Dermis microvascular lymphatic vessel endothelial cell (primary cell): Measurements from ENCODE around the gene COL8A2. TPM values are rescaled to one million over a fixed set of nuclear protein-coding genes. Genes with fewer than 3 reads are reported as not detected.

ENCODE experiments used
- DNase-seq, 2 donors: peaks; one replicate each; pipeline versions ENCODE4 v3.0.0 to v3.0.0-alpha.2; 2010; ENCODE audit warnings: low read depth in 2 of 2
- total RNA-seq: library from RNA; depleted of rRNA; stranded (reverse); fragments of >200 nt; gene quantifications from 2 replicates; pipeline ENCODE4 v1.2.1, GENCODE V29; 2014

The COL8A2 gene
- total RNA-seq, 1 donor from 2014 or later = 1.0 TPM

DNA sequence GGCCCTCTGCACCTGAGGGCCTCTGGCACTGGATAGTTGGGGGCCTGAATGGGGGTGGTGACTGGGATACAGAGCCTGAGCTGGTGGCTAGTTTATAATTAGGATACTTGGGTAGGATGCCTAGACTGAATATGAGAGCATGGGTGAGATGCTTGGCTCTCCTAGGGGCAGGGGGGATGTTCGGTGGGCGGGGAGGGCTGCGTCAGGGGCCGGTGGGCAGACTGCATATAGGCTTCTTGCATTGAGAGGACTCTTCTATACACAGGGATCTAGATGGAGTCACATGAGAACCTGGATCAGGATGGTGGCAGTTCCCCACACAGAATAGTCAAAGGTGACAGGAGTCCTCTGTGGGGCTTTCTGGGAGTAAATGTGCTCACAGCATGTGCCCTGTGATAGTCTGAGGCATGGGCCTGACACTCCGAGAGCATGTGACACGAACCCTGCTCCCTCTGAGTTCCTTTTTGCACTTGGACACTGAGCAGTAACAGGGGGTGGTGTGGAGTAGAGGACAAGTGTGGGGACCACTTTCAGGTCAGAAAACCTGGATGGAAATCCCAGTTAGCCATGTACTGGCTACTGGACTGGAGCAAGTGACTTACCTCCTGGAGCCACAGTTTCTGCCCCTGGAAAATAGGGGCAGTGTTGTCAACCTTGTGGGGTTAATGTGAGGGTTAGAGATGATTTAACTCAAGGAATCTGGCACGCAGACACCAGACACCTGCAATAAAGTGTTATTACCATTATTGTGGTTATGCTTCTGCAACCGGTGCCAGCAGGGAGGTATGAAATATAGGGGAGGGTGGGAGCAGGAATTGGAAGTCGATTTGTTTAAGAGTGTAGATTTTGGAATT, 33.2 kb upstream of the COL8A2 start:
- DNase-seq = no peak

DNA sequence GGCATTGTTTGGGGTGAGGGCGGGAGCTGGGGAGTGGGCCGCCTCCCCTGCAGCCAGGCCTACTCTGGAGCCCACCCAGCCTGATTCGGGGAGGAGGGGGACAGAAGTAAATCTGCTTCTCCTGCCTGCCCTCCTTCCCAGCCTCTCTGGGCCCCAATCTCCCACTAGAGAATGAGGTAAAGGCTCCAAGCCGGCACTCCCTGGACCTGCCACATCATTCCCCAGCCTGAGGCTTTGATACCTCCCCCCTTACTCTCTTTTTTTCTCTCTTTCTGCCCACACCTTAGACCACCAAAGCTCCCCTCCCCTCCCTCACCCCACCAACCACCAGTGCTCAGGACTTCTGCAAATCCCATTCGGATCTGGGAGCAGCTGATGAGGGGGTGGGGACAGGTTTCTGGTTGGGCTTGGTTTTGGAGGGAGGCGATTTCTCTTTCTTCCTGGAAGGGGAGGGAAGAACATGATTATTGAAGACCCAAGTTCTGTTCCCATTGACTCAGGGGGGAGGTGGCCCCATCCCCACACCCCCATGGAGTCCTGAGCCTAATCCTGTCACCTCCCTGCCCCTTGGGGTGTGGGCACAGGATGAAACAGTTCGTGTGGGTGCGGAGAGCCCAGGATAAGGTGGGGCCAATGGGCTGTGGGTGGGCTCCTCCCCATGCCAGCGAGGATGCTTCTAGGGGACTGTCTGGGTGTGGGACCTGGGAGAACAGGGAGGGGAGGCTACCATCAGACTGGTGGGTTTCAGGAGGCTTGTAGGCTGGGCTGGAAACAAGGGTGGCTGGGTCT, 32.3 kb upstream of the COL8A2 start:
- DNase-seq = peak in 1 of 2 donors; percentile 44

DNA sequence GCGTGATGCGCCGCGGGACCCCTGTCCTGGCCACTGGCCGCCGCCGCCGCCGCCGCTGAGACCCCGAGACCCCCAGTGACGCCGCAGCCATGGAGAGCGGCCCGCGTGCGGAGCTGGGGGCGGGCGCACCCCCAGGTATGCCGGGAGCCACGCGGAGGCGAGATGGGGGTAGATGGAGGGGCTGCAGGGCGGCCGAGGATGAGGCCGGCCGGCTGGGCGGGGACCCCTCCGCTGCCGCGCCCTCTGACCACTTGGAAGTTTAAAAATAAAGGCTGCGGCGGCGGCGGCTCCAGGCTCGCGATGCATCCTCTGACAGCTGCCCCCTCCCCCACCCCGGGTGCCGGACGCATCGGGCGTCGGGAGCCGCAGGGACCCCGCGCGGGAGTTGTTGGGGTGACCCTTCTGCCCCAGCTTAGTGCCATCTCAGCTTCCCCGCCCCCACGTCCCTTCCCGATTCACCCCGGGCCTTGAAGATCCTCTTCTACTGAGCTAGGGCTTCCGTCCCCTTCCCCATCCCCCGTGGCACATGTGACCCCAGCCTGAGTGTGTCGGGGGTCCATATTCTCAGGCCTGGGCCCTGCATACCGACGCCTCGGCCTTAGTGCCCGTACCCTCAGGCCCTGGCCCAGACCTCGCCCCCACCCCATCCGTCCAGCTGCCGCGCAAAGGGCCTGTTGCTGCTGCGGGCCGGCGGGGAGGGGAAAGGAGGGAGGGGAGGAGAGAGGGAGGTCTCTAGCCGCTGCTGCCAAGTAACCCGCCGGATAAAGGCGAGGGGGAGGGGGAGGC, 31.5 kb upstream of the COL8A2 start:
- peak in 1 of 2 donors; percentile 85 for DNase-seq

DNA sequence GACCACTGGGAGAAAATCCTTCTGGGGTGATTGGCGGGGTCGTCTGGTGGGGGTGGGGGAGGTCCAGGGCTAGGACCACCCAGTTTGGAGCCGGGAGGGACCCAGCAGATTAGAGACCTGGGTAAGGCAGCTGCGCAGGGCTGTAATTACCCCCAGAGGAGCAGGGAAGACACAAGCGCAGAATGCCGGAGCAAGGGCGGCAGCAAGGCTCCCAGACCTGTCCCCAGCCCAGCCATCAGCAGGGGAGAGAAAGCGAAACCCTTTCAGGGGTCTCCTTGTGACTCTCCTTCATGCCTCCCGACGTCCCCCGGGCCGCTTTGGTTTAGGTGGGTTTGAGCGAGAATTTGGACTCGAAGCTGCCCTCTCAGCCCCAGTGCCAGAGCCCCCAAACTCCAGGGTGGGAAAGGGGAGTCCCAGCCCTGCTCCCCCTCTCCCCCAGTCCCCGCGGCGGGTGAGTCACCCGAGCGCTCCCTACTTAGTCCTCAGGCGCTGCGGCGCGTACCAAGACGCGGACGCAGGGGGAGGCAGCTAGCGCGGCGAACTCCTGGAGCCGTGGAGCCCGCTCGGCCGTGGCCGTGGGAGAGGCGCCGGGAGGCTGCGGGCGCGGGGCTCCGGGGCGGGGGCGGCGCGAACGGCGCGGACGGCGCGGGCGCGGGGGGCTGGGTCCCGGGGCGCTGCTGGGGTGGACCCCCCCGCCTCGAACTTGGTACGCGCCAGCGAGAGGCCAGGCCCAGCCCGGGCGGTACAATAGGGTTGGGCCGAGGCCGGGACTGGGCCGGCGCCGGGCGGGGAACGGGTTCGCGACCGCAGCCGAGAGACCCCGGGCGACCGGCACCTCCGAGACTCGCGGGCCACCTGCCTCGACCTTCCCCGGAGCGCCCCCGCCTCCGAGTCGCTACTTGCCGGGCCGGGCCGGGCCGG, 30.6 kb upstream of the COL8A2 start, which contains the start of gene MAP7D1:
Gene MAP7D1, plus strand, starts transcription at position 753 of the 921 bp plus-strand sequence. CDS start 258 bp downstream, outside the sequence.
- peak in 1 of 2 donors; percentile 86 for DNase-seq

DNA sequence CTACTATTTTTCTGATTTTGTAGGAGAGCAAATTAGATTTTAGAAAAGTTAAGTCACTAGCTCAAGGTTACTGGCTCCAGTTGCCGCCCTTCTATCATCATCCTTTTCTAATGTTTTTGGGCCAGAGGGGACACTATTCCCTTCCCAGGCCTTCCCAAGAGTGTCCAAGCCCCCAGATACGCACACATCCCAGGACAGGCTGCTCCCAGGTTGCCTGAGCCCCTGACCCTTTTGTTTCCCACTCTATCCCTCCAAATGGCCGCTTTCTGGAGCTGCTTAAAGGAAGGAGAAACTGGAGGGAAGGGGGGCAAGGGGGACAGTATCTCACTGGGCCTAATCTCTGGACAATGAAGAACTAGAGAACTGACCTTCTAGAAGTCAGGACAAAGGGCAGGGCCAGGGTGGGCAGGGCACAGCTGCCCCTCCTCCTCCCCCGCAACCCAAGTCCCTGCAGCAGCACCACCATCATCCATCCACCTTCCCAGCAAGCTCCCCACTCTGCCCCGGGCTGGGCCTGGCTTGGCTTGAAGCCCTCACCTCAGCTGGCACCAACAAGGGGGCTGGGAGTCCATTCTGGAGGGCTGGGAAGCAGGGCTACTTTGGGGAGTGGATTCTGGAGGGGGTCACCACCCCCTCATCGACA, 29.9 kb upstream of the COL8A2 start:
- no peak for DNase-seq

DNA sequence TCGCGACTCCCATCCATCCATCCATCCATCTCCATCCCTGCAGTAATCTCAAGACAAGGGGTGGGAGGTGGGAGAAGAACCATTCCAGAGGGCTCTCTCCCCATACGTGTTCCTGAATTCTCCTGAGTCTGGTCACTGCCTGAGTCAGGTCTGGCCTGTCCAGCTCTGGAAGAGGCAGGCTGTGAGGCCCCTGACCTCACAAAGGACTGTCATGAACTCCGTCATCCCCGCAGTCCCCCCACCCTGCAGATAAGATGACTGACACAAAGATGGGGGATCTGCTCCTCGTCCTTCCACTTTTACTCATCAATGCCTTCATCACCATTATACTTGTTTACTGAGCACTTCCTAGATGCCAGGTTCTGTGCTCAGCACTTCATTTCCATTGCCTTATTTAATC, 29.3 kb upstream of the COL8A2 start:
- no peak for DNase-seq

DNA sequence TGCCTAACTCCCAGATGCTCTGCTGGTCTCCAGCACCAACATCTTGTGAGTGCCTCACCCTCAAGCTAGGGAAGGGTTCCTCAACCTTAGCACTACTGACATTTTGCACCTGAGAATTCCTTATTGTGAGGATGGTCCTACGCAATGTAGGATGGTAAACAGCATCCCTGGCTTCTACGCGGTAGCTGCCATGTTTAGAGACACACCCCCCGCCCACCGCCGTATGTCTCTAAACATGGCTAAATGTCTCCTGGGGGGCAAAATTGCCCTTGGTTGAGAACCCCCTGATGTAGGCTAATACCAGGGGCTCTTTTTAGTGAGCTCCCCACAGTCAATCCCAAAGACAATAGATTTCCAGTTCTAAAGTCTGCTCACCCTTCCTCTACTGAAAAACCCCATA, 28.5 kb upstream of the COL8A2 start:
- no peak for DNase-seq

DNA sequence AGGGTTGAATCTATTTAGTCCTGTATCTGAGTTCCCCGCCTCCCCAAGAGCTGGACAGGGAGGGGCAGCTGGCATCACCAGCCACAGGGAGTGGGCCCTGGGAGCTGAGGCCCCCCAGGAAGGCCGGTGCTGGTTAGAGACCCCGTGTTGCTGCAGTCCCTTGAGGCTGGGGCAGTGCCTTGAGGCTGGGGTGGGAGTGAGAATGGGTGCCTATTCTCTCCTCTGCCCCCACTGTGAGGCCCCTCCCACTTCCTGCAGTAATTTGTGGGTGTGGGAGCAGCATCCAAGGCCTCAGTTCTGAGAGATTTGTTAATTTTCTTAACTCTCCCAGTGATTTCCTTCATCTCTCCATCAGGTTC, 26.8 kb upstream of the COL8A2 start:
- no peak for DNase-seq

DNA sequence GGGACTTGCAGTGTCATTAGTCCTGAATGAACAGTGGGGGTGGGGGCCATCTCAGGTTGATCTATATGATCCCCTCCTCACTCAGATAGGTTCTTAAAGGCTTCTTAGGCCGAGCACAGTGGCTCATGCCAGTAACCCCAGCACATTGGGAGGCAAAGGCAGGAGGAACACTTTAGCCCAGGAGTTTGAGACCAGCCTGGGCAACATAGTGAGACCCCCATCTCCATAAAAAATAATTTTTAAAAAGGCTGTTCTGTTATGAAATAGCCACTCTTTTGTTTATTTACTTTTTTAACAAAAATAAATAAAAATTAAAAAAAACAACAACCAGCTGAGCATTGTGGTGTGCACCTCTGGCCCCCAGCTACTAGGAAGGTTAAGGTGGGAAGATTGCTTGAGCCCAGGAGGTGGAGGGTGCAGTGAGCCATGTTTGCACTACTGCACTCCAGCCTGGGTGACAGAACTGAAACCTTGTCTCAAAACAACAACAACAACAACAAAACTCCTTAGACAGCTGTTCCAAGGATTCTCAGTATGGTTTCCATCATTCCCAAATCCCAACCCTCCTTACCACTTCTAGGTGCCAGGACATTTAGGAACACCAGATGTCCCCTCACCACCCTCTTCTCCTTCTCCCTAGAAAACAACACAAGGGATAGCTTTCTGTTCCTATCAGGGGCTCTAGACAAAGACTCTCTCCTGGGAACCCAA, 26.3 kb upstream of the COL8A2 start:
- DNase-seq = no peak

DNA sequence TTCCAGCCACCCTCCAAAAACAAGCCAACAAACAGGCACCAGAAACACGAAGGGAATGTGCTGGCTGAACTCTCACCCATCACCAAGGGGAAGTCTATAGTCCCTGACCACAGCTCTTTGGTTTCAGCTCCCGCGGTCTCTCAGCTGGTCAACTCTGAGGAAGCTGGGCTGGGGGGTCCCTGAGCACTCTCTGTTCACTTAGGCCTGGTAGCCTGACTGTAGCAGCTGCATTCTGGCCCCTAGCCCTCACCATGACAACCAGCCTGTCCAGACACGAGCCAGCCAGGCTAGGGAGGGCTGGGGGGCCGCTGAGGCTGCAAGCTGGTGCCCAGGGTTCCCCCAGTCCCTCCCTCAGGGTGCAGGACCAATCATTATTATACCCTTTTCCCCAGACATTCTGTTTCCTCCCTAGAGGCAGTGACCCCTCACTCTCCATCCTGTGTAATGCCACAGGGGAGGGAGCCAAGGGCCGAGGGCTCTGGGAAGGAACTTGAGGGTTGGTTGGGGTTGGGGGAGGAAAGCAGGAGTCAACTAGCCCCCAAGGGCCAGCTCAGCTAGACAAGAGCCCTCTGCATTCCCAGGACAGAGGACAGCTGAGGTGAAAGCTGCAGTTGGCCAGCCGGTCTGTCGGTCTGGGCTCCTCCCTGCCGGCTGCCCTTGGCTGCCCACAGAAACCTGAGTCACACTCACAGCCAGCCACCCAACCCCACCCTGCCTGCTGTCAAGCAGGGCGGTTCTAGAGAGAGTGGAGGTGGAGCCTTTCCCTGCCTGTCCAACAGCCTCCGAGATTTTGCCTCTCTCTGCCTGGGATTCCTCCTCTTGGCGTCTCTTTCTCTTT, 25.5 kb upstream of the COL8A2 start:
- DNase-seq = peak; percentile 81 to 97

DNA sequence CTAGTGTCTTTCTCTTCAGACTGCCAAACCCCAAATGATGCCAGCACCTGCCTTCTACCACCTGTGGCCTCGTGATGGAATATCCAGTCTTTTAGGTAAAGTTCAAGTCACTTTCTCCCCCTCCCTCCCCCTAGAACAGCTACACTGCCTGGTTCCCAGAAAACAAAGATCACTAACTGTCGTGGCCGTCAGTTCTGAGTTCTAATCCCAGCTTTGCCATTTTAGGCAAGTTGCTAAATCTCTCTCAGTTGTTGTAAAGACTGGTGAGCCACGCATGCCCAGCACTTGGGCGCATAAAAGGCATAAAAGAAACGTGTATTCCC, 24.9 kb upstream of the COL8A2 start:
- no peak for DNase-seq

DNA sequence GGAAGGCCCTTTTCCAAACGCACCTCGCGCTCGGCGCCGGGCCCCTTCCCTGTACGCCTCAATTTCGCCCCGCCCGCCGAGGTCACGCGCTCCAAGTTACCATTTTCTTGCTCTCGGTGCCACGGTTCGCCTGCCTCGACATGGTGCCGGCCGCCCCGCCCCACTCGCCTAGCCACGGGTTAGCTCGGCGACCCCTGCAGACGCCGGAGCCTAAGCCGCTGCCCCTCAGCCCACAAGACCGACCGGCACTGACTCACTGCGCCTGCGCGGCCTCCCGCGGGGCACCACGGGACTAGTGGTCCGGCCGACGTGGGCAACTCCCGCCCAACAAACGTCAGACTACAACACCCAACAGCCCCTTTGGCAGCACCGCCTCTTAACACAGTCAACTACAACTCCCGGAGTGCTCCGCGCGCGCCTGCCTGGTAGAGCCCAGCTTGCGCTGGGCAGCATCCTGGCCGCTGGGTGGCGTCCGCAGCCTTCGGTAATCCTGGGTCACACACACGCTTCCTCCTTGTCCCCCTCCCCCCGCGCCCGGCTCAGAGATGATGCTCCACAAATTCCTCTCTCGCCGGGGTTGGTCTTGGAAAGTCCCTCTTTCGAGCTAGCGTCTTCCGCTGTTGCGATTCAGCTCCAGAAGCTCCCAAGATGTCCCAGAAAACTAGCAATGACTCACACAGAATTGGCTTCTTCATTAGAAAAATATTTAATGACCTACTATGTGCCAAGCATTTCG, 24.4 kb upstream of the COL8A2 start, which contains the start of gene TRAPPC3:
Gene TRAPPC3, minus strand, starts transcription at position 250 of the 736 bp plus-strand sequence. Its CDS starts 108 bp downstream, at position 142.
- DNase-seq = peak; percentile 99 to 100

DNA sequence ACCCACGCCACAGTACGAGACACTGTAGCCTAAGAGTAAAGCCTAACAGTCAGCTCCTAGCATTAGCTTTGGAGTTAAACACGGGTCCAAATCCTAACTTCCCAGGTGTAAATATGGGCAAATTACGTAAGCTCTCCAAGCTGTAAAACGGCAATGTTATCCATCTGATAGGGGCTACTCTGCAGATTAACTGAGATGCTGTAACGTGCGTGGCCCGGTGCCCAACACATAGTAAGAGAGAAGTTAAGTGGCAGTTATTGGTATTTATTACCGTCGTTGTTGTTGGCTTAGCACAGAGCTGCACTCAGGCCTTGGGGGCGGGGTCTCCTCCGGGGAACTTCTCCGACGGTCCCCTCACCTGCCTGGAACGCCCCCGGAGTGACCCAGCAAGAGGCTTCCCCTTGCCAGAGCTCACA, 23.8 kb upstream of the COL8A2 start:
- no peak for DNase-seq

DNA sequence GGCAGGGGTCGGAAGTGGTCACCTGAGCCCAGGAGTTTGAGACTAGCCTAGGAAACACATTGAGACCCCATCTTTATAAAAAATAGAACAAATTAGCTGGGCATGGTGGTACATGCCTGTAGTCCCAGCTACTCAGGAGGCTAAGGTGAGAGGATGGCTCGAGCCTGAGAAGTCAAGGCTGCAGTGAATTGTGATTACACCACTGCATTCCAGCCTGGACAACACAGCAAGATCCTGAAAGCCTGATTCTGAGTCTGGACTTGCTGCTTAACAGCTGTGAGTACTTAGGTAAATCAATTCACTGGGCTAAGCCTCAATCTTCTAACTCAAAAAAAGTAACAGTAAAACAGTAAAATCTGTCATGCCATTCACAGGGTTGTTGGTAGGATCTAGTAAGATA, 19.4 kb upstream of the COL8A2 start:
- no peak for DNase-seq

DNA sequence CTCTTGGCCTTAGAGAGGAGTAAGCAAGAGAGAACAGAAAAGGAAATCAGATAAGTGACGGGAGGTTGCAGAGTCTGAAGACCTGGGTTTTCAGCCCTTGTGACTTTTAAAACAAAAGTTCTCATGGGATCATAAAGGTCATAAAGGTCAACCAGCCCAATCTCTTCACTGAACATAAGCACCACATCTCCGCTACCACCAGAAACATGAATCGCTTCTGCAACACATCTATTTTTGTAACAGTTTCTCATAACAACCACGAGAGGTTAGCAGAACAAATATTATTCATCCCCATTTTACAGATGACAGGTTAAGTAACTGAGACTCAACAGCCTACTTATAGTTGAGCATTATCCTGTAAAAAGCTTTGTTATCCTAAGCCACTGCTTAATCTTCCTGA, 18.4 kb upstream of the COL8A2 start:
- DNase-seq = no peak

DNA sequence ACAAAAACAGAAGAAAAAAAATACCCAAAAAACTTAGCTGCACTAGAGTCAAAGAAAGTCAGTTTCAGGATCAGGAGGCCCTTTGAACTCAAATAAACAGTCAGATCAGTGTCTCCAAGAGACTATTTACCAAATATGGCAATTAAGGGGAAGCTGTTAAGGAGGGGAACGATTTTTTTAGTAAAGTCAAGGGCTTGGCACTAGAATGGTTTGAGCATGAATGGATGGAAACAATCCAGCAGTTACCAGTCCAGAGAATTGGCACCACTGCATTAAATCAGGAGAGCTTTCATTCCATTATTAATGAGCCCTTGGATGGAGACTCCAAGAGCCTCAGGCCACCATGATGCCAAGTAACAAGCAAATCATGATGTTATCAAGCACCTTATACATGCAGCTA, 17.1 kb upstream of the COL8A2 start:
- DNase-seq = no peak

DNA sequence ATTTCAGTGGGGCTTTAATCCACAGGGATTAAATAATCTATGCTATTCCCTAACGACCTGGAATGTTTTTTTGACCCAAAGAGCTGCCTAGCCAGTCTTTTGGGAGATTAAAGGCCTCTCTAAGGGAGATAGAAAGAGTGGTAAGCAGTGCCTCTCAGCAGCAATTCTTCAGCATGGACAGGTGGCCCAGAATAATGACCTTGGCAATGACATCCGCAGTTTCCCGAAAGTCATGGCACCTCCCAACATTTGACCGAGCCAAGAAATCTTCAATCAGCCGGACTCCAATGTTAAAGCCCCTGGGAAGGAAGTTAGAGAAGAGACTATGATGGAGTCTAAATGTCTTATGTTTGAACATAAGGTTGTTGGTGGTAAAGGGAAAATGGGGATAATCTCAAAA, 14.5 kb upstream of the COL8A2 start:
- no peak for DNase-seq

DNA sequence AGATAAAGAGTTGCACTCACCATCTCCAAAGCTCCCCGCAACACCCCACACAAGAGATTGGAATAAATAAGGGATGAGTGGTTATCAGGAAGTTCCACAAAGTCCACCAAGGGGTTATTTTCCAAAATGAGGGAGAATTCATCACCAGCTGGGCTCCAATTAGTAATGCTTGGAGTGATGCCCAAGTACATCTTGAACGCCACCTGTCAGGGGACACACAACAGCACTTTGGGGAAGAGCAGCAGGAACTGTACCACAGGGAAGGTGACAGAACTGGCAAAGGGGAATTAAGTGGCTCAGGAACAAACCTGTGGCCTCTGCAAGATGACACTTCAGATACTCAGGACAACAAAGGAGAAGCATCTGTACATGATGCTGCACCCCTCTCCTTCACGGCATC, 12.8 kb upstream of the COL8A2 start:
- no peak for DNase-seq
